Stimulated activated CD8-positive, alpha-beta memory T cell treated with anti-CD3 and anti-CD28 coated beads, Interleukin-7, amount 100 ng/mL, for 24 hours (primary cell): Measurements from ENCODE around the gene EWSR1.

Source experiments
- DNase-seq: peaks from one replicate; pipeline ENCODE4 v3.0.0-alpha.2; 2020; ENCODE audit warnings: low read depth

The EWSR1 gene

DNA sequence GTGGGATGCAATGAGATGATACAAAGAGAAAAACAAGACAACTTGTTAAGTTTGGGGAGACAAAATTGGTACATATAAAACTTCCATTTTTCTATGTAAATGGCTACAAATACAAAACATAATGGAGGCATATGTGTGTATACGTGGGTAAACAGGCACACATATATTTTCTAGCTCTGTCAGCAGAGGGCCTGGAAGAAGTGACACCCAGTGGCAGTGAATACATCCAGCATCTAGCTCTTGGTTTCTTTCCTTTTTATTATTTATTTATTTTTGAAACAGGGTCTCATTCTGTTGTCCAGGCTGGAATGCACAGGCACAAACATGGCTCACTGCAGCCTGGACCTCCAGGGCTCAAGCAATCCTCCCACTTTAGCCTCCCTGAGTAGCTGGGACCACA lies 52.5 kb downstream of the EWSR1 start:
- DNase-seq = no peak

- DNase-seq = no peak
Observed at GRCh38 chr22:29323641-29324040, 55.6 kb downstream of the EWSR1 start.

DNA sequence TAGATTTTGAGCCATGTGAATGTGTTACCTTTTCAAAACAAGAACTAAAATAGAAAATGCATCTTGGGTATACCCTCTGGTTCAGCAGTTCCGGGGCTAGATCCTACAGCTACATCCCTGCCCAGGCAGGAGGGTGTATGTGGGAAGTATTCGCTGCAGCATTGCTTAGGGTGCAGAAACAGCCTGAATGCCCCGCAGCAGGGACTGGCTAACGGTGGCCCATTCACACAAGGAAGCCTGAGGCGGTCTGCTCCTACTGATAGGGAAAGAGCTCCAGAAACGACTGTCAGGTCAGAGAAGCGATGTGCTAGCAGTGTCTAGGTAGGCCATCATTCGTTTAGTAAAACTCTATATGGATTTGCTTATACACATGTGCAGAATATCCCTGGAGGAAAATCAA lies 57.3 kb downstream of the EWSR1 start:
- DNase-seq = no peak

GRCh38 chr22:29325785-29326315 lies 57.8 kb downstream of the EWSR1 start:
- no peak for DNase-seq

DNA sequence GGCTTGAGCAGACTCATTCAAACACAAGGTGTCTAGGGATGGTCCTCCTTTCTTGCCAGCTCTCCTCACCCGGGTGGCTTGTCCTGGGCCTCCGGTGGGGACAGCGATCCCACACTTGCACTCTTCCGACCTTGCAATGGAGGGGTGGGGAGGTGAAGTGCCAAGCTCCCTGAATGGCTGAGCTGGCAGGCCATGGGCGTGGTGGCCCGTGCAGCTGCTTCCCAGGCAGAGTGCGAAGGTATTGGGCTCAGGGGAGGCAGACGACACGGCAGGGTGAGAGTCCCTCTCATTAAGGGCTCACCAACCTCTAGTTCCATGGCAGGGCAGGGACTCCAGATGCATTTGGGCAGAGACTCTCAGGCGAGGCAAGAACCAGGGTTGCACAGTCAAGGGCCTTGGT lies 58.4 kb downstream of the EWSR1 start:
- no peak for DNase-seq

- no peak for DNase-seq
Observed at GRCh38 chr22:29327089-29327764, 59.2 kb downstream of the EWSR1 start.

DNA sequence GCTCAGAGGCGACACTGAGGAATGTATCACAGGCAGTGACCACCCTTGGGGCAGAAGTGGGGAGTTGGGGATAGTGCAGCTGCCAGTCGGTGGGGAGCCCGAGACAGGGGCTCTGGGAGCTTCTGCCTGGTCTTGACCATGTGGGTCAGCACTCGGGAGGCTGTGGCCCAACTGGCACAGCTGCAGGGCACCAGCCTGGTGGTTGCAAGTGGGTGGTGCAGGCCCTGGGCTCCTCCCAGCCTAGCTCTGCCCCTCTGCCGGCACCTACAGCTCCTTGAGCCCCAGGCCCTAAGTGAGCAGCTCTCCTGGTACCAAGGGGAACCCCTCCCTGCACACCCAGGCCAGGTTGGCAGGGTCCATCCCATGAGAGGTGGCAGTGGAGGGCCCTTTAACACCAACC lies 60.0 kb downstream of the EWSR1 start:
- DNase-seq = no peak

- DNase-seq = no peak
Observed at GRCh38 chr22:29328566-29329500, 60.8 kb downstream of the EWSR1 start.

GRCh38 chr22:29329581-29329980 lies 61.5 kb downstream of the EWSR1 start:
- no peak for DNase-seq

DNA sequence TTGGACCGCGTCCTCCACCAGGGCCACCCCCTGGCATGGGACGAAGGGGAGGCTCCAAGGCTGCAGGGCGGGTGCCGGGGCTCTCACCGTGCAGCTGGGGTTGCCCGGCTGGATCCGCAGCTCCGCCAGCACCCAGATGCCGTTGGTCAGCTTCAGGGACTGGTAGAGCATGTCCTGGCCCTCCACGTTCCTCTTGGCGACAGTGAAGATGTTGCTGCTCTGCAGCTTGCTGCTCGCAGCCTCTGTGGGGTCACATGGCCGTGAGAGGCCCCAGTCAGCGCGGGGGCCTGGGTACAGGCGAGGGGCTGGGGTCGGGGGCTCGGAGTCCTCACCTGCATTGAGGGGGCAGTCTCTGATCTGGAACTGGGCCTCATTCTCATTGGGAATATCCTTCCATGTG lies 62.2 kb downstream of the EWSR1 start:
- DNase-seq = no peak

DNA sequence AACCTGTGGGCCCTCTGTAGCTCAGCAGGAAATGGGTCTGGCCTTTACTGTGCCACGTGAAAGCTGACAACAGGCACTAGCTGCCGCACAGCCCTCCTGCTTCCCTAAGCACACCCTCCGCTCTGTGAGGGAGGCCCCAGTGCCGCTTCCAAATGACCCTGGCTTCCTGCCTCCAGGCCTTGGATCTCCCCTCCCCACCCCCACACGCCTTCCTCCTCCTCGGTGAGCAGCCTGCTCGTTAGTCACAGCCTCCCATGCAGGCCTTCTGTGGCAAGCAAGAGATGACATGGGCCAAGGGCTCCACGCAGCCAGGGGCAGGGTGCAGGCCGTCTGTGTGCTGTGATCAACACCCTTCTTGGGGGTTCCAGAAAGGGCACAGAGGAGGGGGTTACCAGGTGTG lies 62.7 kb downstream of the EWSR1 start:
- no peak for DNase-seq

- no peak for DNase-seq
Observed at GRCh38 chr22:29331213-29331612, 63.1 kb downstream of the EWSR1 start.

DNA sequence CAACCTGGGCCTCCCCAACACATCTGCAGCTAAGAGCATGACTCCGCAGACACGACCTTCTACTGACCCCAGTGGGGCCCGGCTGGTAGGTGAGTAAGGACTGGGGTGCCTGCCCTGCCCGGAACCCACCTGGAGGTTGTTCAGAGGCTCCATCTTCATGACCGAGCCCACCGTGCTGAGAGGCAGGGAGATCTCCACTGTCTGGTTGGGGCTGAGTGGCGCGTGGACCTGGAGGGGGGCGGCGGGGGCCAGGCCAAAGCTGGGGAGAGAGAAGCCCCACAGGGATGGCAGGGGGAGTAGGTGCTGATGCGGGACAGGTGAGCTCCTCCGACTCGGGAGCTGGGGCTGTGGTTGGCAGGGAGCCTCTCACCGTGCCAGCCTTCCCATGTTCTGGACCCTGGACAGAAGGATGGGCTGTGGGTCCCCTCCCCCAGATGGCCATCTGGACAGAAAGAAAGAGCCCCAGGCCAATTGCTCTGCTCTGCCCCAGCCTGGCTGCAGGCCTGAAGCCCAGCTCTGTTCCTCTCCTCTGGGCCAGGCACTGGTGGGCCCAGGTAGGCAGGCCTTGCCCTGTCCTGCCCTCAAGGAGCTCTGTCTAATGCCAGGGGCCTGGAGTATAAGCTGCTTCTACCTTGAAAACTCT lies 63.7 kb downstream of the EWSR1 start:
- DNase-seq = no peak

GRCh38 chr22:29332886-29333496 lies 64.9 kb downstream of the EWSR1 start:
- DNase-seq = no peak

DNA sequence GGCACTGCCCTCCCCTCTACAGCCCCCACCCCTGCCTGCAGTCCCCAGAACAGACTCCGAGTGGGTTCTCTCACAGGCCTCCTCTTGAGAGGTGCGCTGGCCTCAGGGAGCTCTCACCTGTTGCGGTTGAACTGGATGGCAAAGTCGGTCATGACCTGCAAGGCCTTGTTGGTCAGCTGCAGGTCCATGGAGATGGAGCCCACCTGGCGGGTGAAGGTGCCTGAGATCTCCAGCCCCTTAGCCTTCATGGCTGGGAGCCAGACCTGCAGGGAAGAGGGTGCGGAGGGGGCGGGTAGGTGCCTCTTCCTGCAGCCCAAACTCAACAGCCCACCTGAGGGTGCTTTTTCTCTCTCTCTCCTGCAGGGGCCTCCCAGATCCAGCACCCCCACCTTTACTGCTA lies 66.1 kb downstream of the EWSR1 start:
- no peak for DNase-seq

DNA sequence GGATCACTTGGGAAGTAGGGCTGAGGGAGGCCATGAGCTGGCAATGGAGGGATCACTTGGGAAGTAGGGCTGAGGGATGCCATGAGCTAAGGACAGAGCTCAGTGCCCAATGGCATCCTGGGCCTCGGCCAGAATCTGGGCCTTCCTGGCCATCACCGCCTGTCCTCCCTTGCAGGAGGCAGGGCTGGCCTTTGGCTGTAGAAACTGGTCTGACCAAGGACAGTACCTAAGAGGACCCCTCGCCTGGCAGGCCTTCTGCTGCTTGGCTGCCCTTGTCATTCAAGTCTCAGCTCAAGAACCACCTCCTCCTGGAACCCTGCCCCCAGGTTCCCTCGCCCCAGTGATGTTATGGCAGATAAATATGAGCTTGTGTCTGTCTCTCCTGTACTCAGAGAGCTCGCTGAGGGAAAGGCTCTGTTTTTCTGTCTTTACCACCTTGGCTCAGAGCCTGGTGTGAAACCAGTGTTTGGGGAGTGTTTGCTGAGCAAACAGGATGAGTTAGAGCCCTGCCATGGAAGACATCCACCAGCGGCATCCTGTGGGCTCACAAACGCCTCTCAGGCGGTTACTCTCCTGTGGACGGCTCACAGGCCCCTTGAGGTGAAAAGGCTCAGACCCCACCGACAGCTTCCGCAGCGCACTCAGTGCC lies 66.8 kb downstream of the EWSR1 start:
- DNase-seq = no peak

- no peak for DNase-seq
Observed at GRCh38 chr22:29335656-29336055, 67.6 kb downstream of the EWSR1 start.

DNA sequence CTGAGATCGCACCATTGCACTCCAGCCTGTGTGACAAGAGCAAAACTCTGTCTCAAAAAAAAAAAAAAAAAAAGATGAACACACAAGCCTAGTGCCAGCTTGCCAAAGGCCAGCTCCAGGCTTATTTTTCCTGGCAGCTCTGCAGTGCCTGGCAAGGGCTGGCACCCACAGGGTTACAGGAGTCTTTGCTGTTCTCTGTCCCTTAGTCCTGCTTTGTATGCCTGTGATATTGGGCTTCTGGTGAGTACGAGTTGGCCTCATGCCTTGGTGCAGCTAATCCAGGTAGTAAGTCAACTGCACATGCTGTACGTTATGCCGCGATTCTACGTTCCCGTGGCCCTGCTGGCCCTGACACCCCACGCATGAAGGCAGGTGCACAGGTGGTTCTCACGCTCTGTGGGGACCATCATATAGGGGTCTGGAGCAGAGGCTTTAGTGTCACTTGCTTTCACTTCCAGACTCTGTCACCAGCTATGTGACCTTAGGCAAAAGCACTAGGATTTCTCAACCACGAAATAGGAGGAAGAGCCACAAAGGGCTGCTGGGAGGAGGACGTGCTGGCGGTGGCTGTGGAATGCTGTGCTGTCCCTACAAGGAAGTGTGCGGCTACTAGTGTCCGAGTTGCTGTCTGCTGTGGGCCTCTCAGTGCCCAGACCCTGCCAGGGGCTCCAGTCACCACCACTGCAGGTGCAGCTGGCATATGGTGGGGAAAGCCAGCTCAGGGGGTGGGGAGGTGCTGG lies 68.9 kb downstream of the EWSR1 start:
- no peak for DNase-seq

- DNase-seq = no peak
Observed at GRCh38 chr22:29337631-29338284, 69.7 kb downstream of the EWSR1 start.

- no peak for DNase-seq
Observed at GRCh38 chr22:29338398-29338797, 70.3 kb downstream of the EWSR1 start.
